ENCODE data around the gene GPR152. TPM values are rescaled to one million over a fixed set of nuclear protein-coding genes. Genes with fewer than 3 reads are reported as not detected.

Gene GPR152
- total RNA-seq, 4 donors from 2014 or later, result 0.34 TPM; not detected in 3

DNA sequence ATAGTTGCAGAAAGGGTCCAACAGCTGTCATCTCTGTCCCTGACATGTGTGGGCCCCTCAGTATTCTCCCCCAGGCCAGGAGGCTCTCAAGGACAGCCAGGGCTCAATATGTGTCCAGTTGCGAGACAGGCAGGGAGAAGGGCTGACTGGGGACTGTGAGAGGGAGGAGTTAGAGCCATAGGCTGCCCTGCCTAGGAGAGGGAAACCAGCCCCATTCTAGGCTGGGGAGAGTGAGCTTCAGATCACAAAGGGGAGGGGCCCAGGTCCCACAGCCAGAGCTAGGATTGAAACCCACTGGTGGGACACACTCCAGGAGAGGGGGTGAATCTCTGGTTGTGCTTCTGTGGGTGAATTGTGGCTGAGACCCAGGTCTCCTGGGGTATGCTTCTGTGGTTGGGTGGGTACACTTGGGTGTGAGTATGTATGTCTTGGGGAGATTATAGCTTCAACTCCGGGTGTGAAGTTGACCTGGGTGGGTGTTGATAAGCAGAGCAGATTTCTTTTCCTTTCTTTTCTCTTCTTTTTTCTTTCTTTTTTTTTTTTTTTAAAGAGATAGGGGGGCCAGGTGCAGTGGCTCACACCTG lies 39.2 kb downstream of the GPR152 start:
- 80% methylated on average over 2 of the region's 2 CpGs for WGBS
- DNase-seq (ENCODE audit: low spot score in 2 of 2), result no peak
- peaks cover 52% of the 10 kb centered on the region for H3K4me1 ChIP-seq
- no peaks in the 10 kb centered on the region for H3K36me3 ChIP-seq
- H3K27me3 ChIP-seq, result peaks cover 42% of the 10 kb centered on the region
- no peak overlapping the region for H3K4me3 ChIP-seq
- no peak overlapping the region for H3K27ac ChIP-seq
- H3K9me3 ChIP-seq, result no peaks in the 10 kb centered on the region
- no peak for TF ChIP-seq EP300 (IDR thresholded peaks at IDR 0.05)
- no peak for TF ChIP-seq POLR2AphosphoS5 (IDR thresholded peaks at IDR 0.05)
- no peak for TF ChIP-seq CTCF (IDR thresholded peaks at IDR 0.05)
- no peak for TF ChIP-seq POLR2A (IDR thresholded peaks at IDR 0.05)

DNA sequence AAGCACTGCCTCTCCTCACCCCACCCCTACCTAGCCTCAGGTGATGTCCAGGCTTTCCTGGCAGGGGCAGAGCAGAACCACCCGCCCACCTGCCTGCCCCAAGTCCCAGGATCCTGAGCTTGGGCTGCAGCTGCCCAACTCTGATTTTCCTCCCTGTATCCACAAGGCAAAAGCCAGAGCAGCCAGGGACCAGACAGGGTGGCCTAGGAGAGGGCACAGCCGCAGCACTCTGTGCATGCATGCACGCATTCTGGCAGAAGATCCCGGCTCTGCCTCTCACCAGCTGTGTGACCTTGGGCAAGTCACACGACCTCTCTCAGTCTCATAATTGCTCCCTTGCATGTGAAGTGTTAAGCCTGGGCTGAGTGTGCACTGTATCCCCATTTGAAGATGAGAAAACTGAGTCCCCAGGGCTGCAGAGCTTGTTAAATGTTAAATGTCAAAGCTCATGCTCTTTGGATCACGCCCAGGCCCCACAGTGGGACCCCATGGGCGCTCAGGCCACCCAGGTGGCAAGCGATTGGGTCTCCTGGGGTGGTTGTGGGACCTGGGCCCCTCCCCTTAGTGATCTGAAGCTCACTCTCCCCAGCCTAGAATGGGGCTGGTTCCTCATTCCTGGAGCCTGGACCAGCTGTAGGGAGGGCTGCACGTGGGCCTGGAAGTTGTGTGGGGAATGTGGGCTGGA lies 39.9 kb downstream of the GPR152 start:
- no peak for TF ChIP-seq POLR2A (IDR thresholded peaks at IDR 0.05)
- no peak for TF ChIP-seq CTCF (IDR thresholded peaks at IDR 0.05)
- TF ChIP-seq POLR2AphosphoS5 (IDR thresholded peaks at IDR 0.05), result no peak
- no peak for TF ChIP-seq EP300 (IDR thresholded peaks at IDR 0.05)
- Histone ChIP-seq H3K27ac (no peak overlapping the region), H3K27me3 (peaks cover 44% of the 10 kb centered on the region), H3K9me3 (no peaks in the 10 kb centered on the region), H3K4me1 (peaks cover 47% of the 10 kb centered on the region), H3K4me3 (no peak overlapping the region), H3K36me3 (no peaks in the 10 kb centered on the region)
- no peak for DNase-seq (ENCODE audit: low spot score in 2 of 2)
- WGBS, result 68% methylated on average over 7 of the region's 9 CpGs

- TF ChIP-seq POLR2A (IDR thresholded peaks at IDR 0.05) (no peak), CTCF (IDR thresholded peaks at IDR 0.05) (no peak), EP300 (IDR thresholded peaks at IDR 0.05) (no peak), POLR2AphosphoS5 (IDR thresholded peaks at IDR 0.05) (no peak)
These were observed 40.8 kb downstream of the GPR152 start for GRCh38 chr11:67411785-67412152.

DNA sequence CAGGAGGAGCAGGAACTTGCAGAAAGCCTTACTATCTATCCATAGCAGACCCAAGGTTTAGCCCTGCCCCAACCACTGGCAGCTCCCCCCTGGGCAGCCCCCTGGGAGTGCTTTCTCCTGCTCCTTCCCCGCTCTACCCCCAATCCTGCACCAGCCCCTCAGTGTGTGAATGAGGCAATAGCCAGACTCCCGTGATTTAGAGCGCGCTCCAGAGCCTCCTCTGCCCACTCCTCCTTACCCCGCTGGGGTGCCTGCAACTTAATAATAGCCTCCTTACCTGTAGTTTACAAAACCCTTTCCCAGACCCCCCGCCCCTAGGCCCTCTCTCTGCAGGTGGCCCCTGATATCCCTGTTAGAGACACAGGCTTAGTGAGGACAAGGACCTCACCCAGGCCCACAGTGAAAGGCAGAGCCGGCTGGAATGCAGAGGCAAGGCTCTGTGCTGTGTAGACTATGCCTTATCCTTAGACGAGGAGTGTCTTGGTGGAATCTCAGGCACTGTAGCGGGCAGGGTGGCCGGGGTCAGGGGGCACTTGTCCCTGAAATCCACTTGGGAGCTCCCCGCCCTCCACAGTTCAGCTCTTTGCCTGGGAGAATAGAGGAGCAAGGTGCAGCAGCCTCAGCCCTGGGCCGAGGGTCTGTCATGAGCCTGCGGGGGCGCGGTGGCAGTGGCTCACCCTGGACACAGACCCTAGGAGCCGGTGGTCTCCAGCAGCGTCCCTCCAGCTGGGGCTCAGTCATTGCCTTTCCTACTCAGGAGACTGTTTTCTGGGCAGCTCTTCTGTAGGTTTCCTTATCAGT lies 41.3 kb downstream of the GPR152 start:
- Histone ChIP-seq H3K9me3 (no peaks in the 10 kb centered on the region), H3K27ac (no peak overlapping the region), H3K4me1 (peaks cover 43% of the 10 kb centered on the region), H3K36me3 (no peaks in the 10 kb centered on the region), H3K4me3 (no peak overlapping the region), H3K27me3 (peaks cover 47% of the 10 kb centered on the region)
- WGBS, result 85% methylated on average over 13 of the region's 17 CpGs
- TF ChIP-seq CTCF (IDR thresholded peaks at IDR 0.05) (no peak), POLR2AphosphoS5 (IDR thresholded peaks at IDR 0.05) (no peak)
- DNase-seq (ENCODE audit: low spot score in 2 of 2), result no peak

More at GRCh38 chr11:67411785-67412152, 40.8 kb downstream of the GPR152 start:
- Histone ChIP-seq H3K27ac (no peak overlapping the region), H3K4me1 (peaks cover 46% of the 10 kb centered on the region), H3K9me3 (no peaks in the 10 kb centered on the region), H3K4me3 (no peak overlapping the region), H3K36me3 (no peaks in the 10 kb centered on the region), H3K27me3 (peaks cover 47% of the 10 kb centered on the region)
- WGBS, result no CpG with 5 or more reads among the region's 7 CpGs
- no peak for DNase-seq (ENCODE audit: low spot score in 2 of 2)

- 46% methylated on average over 9 of the region's 15 CpGs for WGBS
- peaks cover 35% of the 10 kb centered on the region for H3K4me1 ChIP-seq
- peaks cover 47% of the 10 kb centered on the region for H3K27me3 ChIP-seq
- H3K36me3 ChIP-seq, result no peaks in the 10 kb centered on the region
- TF ChIP-seq POLR2A (IDR thresholded peaks at IDR 0.05) (no peak), CTCF (IDR thresholded peaks at IDR 0.05) (no peak), EP300 (IDR thresholded peaks at IDR 0.05) (no peak), POLR2AphosphoS5 (IDR thresholded peaks at IDR 0.05) (no peak)
- no peak overlapping the region for H3K4me3 ChIP-seq
- no peak for DNase-seq (ENCODE audit: low spot score in 2 of 2)
- H3K9me3 ChIP-seq, result no peaks in the 10 kb centered on the region
- no peak overlapping the region for H3K27ac ChIP-seq
These were observed 42.1 kb downstream of the GPR152 start for GRCh38 chr11:67410369-67410831.

Data from suprapubic skin (tissue), 4 donors.